SK-N-MC (cell line): ENCODE measurements around the gene PDK1.

Experiments used
- EZH2 ChIP-seq: fragments of 200-600 bp; sonication (generic); IDR thresholded peaks from one replicate; pipeline ENCODE4 v1.6.1; 2017; ENCODE audit warnings: antibody characterized with exemption
- FOXP2 ChIP-seq: optimal IDR thresholded peaks from 2 replicates; pipeline ENCODE3; 2011; ENCODE audit warnings: mild to moderate bottlenecking, moderate library complexity; ENCODE audit not compliant: insufficient read depth; ENCODE audit errors: extremely low read length, control extremely low read depth
- POLR2AphosphoS5 ChIP-seq: IDR thresholded peaks from 2 replicates; pipeline ENCODE4 v1.6.1; 2012; ENCODE audit warnings: mild to moderate bottlenecking, low read depth, low read length, borderline replicate concordance

GRCh38 chr2:172518995-172519394 lies 36.9 kb upstream of the PDK1 start:
- no peak for TF ChIP-seq FOXP2
- TF ChIP-seq POLR2AphosphoS5, result no peak
- no peak for TF ChIP-seq EZH2
